ENCODE data around the gene KLHL15. TPM values are rescaled to one million over a fixed set of nuclear protein-coding genes. Genes with fewer than 3 reads are reported as not detected.

The KLHL15 gene
- polyA plus RNA-seq, 1 experiment = 2.7 TPM

GRCh38 chrX:23964191-23964590, 62.8 kb downstream of the KLHL15 start:
- H3K27me3 ChIP-seq (ENCODE audit: control insufficient read depth, insufficient read depth, low read length) = no peaks in the 10 kb centered on the region
- TF ChIP-seq CTCF (IDR thresholded peaks at IDR 0.05; ENCODE audit: insufficient read depth, low read depth, low read length) = no peak
- ChIA-PET POLR2A (no interaction called here), CTCF (no interaction called here)
- H3K4me3 ChIP-seq (ENCODE audit: low read depth, low read length) = no peak overlapping the region
- DNase-seq (ENCODE audit: low read depth) = no peak
- H3K36me3 ChIP-seq (ENCODE audit: control insufficient read depth, insufficient read depth, low read length) = no peaks in the 10 kb centered on the region

GRCh38 chrX:23959781-23960180, 67.2 kb downstream of the KLHL15 start:
- POLR2A ChIA-PET = no interaction called here
- Histone ChIP-seq H3K36me3 (ENCODE audit: control insufficient read depth, insufficient read depth, low read length) (no peaks in the 10 kb centered on the region), H3K4me3 (ENCODE audit: low read depth, low read length) (no peak overlapping the region), H3K27me3 (ENCODE audit: control insufficient read depth, insufficient read depth, low read length) (no peaks in the 10 kb centered on the region)
- no peak for TF ChIP-seq CTCF (IDR thresholded peaks at IDR 0.05; ENCODE audit: insufficient read depth, low read depth, low read length)
- no peak for DNase-seq (ENCODE audit: low read depth)
- CTCF ChIA-PET = no interaction called here

GRCh38 chrX:23954396-23954795, 72.6 kb downstream of the KLHL15 start:
- TF ChIP-seq CTCF (IDR thresholded peaks at IDR 0.05; ENCODE audit: insufficient read depth, low read depth, low read length) = no peak
- DNase-seq (ENCODE audit: low read depth) = no peak
- no peaks in the 10 kb centered on the region for H3K36me3 ChIP-seq (ENCODE audit: control insufficient read depth, insufficient read depth, low read length)
- CTCF ChIA-PET = no interaction called here
- H3K27me3 ChIP-seq (ENCODE audit: control insufficient read depth, insufficient read depth, low read length) = no peaks in the 10 kb centered on the region
- POLR2A ChIA-PET = no interaction called here
- H3K4me3 ChIP-seq (ENCODE audit: low read depth, low read length) = no peak overlapping the region

GRCh38 chrX:23953908-23954269, 73.1 kb downstream of the KLHL15 start:
- ChIA-PET CTCF (no interaction called here), POLR2A (no interaction called here)
- no peaks in the 10 kb centered on the region for H3K36me3 ChIP-seq (ENCODE audit: control insufficient read depth, insufficient read depth, low read length)
- no peak overlapping the region for H3K4me3 ChIP-seq (ENCODE audit: low read depth, low read length)
- TF ChIP-seq CTCF (IDR thresholded peaks at IDR 0.05; ENCODE audit: insufficient read depth, low read depth, low read length) = no peak
- no peaks in the 10 kb centered on the region for H3K27me3 ChIP-seq (ENCODE audit: control insufficient read depth, insufficient read depth, low read length)
- DNase-seq (ENCODE audit: low read depth) = no peak

- no peak overlapping the region for H3K4me3 ChIP-seq (ENCODE audit: low read depth, low read length)
- no peak for TF ChIP-seq CTCF (IDR thresholded peaks at IDR 0.05; ENCODE audit: insufficient read depth, low read depth, low read length)
- no peaks in the 10 kb centered on the region for H3K36me3 ChIP-seq (ENCODE audit: control insufficient read depth, insufficient read depth, low read length)
- ChIA-PET POLR2A (no interaction called here), CTCF (no interaction called here)
- no peaks in the 10 kb centered on the region for H3K27me3 ChIP-seq (ENCODE audit: control insufficient read depth, insufficient read depth, low read length)
- DNase-seq (ENCODE audit: low read depth) = no peak
Observed at GRCh38 chrX:23952984-23953907, 73.7 kb downstream of the KLHL15 start.
